ENCODE measurements around the gene GPX4. TPM values are rescaled to one million over a fixed set of nuclear protein-coding genes. Genes with fewer than 3 reads are reported as not detected.

Gene GPX4
- total RNA-seq, 1 experiment from 2014 or later = 620 TPM

Other genes with a start within 250 kb of the GPX4 start
- 1.4 and 1.5 TPM in 2 replicates for gene CFD, start 244.3 kb upstream of the GPX4 start, total RNA-seq (2014; rRNA removed; shearing (Covaris generic))
- gene MED16, start 210.8 kb upstream of the GPX4 start, total RNA-seq (2014; rRNA removed; shearing (Covaris generic)) = 29.5 and 36.2 TPM in 2 replicates
- not detected in 2 replicates for gene RNU6-9, start 210.5 kb upstream of the GPX4 start, total RNA-seq (2014; rRNA removed; shearing (Covaris generic))
- gene R3HDM4, start 190.8 kb upstream of the GPX4 start, total RNA-seq (2014; rRNA removed; shearing (Covaris generic)) = 47.5 and 49.9 TPM in 2 replicates
- gene KISS1R, start 186.7 kb upstream of the GPX4 start, total RNA-seq (2014; rRNA removed; shearing (Covaris generic)) = 0.67 and 1.4 TPM in 2 replicates
- 85.4 and 92.6 TPM in 2 replicates for gene ARID3A, start 178.0 kb upstream of the GPX4 start, total RNA-seq (2014; rRNA removed; shearing (Covaris generic))
- gene WDR18, start 119.6 kb upstream of the GPX4 start, total RNA-seq (2014; rRNA removed; shearing (Covaris generic)) = 107 and 140 TPM in 2 replicates
- 0.03 and 0.07 TPM in 2 replicates for gene GRIN3B, start 103.6 kb upstream of the GPX4 start, total RNA-seq (2014; rRNA removed; shearing (Covaris generic))
- gene TMEM259, start 82.9 kb upstream of the GPX4 start, total RNA-seq (2014; rRNA removed; shearing (Covaris generic)) = 153 and 185 TPM in 2 replicates
- gene RNU6-2, start 82.5 kb upstream of the GPX4 start, total RNA-seq (2014; rRNA removed; shearing (Covaris generic)) = not detected in 2 replicates
- 440 and 495 TPM in 2 replicates for gene CNN2, start 77.4 kb upstream of the GPX4 start, total RNA-seq (2014; rRNA removed; shearing (Covaris generic))
- gene ABCA7, start 63.9 kb upstream of the GPX4 start, total RNA-seq (2014; rRNA removed; shearing (Covaris generic)) = 17.9 and 19.7 TPM in 2 replicates
- gene ARHGAP45, start 36.8 kb upstream of the GPX4 start, total RNA-seq (2014; rRNA removed; shearing (Covaris generic)) = 46.0 and 48.7 TPM in 2 replicates
- gene POLR2E, start 8.6 kb upstream of the GPX4 start, total RNA-seq (2014; rRNA removed; shearing (Covaris generic)) = 226 and 283 TPM in 2 replicates
- 31.4 and 41.3 TPM in 2 replicates for gene SBNO2, start 70.3 kb downstream of the GPX4 start, total RNA-seq (2014; rRNA removed; shearing (Covaris generic))
- gene STK11, start 101.8 kb downstream of the GPX4 start, total RNA-seq (2014; rRNA removed; shearing (Covaris generic)) = 96.3 and 99.0 TPM in 2 replicates
- 6.7 and 9.8 TPM in 2 replicates for gene CBARP, start 134.0 kb downstream of the GPX4 start, total RNA-seq (2014; rRNA removed; shearing (Covaris generic))
- gene ATP5F1D, start 137.8 kb downstream of the GPX4 start, total RNA-seq (2014; rRNA removed; shearing (Covaris generic)) = 44.7 and 53.1 TPM in 2 replicates
- 35.1 and 50.3 TPM in 2 replicates for gene MIDN, start 144.6 kb downstream of the GPX4 start, total RNA-seq (2014; rRNA removed; shearing (Covaris generic))
- gene CIRBP, start 165.3 kb downstream of the GPX4 start, total RNA-seq (2014; rRNA removed; shearing (Covaris generic)) = 219 and 221 TPM in 2 replicates
- gene FAM174C, start 171.5 kb downstream of the GPX4 start, total RNA-seq (2014; rRNA removed; shearing (Covaris generic)) = 78.0 and 83.1 TPM in 2 replicates
- gene EFNA2, start 181.9 kb downstream of the GPX4 start, total RNA-seq (2014; rRNA removed; shearing (Covaris generic)) = 12.4 and 20.2 TPM in 2 replicates